Measurements from ENCODE around the gene LEKR1.

LEKR1 gene

DNA sequence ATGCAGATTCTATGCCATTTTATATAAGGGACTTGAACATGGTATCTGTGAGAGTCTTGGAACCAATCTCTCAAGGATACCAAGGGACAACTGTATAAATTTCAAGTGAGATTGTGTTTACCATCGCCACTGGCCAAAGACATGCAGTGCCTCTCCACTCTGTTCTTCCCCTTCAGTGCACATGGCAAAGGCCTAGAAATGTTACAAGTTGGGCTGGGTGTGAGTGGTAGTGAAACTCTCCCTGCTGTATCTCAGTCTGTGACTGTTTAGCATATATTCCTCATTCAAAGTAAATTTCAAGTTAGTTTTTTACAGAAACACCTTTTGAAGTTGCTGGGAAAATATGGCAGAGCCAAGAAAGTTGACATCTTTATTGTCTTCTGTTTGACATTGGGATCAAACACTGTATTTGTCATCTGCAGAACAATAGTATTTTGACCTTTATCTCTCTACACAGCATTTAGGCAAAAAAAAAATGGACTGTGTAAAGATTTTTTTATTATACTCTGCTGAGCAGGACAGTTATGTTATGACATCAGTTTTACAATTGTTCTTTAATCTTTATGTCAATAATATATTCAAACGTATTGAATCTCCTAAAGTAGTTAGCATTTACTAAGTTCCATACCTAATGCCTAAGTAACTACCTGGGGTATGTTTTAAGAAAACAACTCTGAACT, 232.4 kb downstream of the LEKR1 start:
- DNase-seq (ENCODE audit: low spot score) = no peak

DNA sequence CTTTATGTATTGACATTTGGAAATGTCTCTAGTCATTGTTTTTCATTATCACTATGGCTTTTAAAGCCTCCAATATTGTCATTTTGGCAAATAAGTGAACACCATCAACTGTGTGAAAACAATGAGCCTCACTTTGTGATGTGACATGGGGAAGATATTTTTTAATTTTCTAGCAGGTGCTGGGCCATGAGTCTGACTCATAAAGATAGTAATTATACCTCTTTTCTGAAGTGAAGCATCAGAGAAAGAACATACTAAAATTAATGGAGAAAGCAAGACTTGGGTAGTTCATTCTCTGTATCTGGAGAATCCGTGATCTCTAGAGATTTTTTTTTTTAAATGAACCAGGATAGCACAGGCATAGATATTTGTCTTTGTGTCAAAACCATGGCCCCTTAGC, 233.0 kb downstream of the LEKR1 start:
- DNase-seq (ENCODE audit: low spot score) = no peak

DNA sequence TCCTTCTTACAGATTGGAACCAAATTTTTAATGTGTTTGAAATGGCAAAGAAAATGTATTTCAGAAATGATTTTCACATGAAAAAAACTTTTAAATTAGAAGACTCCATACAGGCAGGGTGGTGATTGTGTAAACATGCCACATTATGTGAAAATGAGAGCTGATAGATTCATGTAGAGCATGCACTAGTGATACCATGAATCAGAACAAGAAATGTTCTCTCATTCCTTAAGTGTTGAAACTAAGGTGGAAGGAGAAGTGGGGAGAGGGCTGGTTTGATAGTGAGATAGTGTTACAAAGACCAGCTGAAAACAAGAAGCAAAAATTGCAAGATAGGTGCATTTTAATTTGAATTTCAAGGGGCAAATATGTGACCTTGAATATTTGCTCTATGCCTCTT, 233.5 kb downstream of the LEKR1 start:
- no peak for DNase-seq (ENCODE audit: low spot score)

DNA sequence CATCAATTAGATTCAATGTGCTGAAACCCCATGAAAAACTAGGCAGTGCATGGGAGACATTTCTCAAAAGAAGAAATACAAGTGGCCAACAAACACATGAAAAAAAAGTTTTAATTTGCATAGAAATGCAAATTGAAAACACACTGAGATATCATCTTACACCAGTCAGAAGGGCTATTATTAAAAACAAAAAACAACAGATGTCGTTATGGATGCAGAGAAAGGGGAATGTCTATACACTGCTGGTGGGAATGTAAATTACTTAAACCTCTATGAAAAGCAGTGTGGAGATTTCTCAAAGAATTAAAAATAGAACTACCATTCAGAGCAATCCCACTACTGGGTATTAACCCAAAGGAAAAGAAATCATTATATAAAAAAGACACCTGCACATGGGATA, 235.1 kb downstream of the LEKR1 start:
- DNase-seq (ENCODE audit: low spot score) = no peak

DNA sequence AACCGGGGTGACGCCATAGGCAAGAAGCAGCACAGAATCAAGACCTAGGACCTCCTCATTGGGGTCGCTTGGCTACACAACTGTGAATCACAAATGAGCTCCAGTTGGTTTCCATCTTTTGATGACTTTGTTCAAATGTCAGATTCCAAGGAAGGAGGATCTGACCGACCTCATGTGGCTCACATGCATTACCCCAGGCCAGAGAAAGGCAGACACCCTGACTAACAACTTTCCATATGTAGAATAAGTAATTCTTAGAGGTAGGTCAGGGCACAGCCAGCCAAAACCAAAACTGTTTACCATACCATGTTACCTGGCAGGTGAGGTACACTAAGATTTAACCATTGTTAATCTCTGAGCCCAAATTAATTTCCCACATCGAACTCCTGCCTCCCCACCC, 237.3 kb downstream of the LEKR1 start:
- DNase-seq (ENCODE audit: low spot score) = no peak

DNA sequence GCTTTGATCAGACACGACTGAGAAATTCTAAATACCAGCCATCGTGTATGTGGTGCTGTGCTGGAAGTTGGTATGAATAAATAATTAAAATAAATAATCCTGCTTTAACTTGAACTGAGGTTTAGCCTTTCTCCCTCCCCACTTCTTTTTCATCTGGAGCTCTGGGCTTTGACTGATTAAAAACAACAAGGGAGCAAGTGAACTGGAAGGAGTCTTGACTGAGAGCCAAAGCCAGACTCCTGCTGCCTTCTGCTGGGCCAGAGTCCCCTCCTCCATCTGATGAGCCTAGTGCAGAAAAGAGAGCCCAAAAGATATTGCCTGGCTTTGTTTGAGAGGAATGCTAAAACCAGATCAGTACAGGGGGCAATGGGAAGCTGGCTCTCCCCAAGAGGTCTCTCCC, 237.8 kb downstream of the LEKR1 start:
- DNase-seq (ENCODE audit: low spot score) = no peak

DNA sequence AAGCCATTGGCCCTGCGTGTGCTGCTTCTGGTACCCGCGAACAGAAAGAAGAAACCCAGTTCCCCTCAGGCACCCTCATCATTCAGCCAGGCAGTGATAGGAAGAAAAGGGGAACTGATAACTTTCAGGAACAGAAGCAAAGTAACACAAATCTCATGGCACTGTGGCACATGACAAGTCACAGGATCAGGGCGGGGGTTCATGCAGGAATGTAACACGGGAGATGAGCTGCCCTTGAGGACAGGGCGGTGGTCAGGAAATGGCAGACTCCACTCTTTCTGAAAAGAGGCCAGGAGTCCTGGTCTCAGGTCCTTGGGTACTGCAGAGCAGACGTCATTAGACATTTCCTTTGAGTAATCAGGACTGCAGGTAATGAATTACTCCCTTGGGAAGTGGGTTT, 238.2 kb downstream of the LEKR1 start:
- no peak for DNase-seq (ENCODE audit: low spot score)

DNA sequence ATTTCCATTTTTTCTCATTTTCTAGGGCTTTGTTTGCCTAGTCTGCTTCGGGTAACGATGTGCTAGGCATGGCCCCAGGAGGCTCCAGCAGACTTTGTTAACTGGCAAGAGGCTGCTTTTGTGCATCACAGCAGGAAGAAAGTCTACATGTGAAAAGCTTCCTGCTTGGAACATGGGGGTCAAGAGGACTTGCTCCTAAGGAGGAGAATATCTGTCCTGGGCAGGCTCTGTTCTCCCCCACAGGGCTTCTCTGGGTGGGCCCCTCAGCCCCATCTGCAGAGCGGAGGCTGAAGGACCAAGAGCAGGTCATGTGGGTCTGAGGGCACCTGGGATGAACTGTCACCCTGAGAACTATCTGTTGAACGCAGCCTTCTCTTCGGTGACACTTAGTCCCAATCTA, 239.0 kb downstream of the LEKR1 start:
- no peak for DNase-seq (ENCODE audit: low spot score)

DNA sequence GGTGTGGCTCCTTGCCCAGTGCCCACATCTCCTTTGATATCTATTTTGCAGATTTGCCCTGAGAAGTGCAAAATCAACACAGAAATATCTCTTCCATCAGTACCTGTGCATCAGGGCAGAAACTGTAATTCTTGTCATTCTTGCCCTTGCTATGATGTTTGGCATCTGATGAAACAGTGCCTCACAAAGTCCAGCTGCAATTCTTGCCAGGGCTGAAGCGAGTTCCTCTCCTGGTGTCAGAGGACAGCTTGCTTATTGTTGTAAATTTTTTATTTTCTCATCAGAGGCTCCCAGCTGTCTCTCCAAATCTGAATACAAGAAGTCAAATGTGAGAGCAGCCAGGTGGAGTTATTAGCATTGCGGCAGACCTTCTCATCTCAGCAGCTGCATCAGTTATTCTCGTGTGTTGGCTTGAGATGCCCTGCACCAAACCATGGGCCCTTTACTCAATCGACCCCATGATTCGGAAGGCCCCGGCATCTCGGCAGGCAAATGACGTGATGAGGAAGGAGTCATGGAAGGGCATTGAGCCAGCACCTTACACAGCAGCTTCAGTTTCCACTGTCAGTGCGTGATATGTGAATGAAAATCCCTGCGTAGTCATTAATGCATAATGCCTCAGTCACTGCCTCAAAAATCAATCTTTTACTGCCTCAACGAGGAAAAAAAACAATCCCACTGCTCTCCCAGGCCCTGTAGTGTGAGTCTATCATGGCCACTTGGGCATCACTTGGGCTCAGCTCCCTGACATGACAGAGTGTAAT, 240.4 kb downstream of the LEKR1 start:
- no peak for DNase-seq (ENCODE audit: low spot score)

DNA sequence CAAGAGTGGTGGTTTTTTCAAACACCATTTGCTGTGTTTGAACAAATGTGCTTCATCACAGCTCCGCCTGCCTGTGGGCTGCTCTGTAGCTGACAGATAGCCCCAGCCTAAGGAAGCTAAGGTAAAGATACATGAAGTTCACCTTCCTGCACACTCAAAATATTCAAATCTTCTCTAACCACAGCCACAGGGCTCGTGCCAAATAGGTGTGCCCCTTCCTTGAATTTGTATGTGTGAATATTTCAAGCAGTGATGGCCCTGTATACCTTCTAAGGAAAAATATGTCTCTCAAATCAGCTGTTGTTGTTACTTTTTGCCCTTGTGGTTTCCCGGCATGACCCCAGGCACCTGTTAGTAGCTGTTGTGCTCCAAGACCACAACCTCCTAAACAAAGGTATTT, 241.0 kb downstream of the LEKR1 start:
- DNase-seq (ENCODE audit: low spot score) = no peak

DNA sequence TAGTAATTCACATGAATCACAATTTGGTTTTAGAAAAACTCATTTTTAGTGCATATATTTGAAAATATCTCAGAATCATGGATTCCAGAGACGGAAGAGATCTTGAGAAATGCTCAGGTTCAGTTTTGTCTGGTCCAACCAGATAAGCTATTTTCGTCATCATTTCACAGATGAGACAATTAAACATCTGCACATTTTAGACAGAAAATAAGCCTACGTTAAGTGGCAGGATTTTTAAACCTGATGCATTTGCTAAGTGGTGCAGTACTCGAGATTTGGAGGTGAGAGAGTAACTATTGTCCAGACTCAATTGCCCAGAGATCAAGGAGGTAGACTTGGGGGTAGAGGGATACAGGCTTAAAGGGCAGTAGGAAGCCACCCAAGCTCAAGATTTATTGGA, 243.3 kb downstream of the LEKR1 start:
- DNase-seq (ENCODE audit: low spot score) = no peak

DNA sequence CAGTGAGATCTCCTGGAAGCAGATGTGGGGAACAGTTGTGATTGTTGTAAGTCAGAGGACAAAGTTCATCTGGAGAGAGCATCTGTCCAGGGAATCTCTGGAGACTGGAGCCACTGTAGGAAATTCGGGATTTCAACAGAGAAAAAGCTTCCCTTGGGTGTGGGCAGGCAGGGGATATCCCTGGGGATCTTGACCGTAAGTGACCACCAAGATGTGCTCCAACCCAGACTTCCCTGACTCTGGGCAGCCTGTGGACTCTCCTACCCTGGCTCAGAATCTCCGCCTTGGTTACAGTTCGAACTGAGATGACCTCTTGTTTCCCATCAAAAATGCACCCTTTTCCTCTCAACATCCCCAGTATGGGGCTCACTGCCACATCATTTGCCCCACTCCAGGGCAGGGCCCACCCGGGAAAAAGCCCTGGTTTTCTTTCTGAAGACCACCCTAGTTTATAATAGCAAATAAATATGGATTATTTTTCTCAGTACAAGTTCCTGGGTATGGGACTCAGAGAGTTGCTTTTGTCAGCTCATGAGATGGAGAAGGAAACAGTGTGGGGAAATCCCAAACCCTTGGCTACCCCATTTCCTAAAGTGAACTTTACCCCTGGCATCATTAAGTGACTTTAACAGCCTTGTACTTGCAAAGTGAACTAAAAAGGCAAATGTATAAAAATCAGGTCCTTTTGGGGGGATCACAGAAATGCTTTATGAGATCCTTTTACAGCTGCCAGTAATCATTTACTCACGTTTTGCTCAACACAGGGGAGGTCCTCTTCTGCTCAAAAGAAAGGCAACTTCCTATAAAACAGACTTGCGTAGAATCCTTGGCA, 243.9 kb downstream of the LEKR1 start:
- DNase-seq (ENCODE audit: low spot score) = no peak

DNA sequence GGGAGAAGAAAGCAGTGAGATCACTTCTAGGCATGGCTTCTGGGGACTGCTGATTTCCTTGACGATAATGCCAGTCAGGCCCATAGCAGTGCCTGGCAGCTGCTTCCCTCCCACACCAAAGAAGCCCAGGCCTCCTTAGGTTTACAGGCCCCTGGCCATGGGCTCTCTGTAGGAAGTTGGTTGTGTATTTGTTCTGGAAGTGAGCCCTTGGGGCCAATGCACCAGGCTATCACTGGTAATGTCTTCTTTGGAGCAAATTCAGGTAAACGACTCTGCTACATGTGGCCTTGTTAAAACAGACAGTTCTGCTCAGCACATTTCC, 244.5 kb downstream of the LEKR1 start:
- DNase-seq (ENCODE audit: low spot score) = no peak

DNA sequence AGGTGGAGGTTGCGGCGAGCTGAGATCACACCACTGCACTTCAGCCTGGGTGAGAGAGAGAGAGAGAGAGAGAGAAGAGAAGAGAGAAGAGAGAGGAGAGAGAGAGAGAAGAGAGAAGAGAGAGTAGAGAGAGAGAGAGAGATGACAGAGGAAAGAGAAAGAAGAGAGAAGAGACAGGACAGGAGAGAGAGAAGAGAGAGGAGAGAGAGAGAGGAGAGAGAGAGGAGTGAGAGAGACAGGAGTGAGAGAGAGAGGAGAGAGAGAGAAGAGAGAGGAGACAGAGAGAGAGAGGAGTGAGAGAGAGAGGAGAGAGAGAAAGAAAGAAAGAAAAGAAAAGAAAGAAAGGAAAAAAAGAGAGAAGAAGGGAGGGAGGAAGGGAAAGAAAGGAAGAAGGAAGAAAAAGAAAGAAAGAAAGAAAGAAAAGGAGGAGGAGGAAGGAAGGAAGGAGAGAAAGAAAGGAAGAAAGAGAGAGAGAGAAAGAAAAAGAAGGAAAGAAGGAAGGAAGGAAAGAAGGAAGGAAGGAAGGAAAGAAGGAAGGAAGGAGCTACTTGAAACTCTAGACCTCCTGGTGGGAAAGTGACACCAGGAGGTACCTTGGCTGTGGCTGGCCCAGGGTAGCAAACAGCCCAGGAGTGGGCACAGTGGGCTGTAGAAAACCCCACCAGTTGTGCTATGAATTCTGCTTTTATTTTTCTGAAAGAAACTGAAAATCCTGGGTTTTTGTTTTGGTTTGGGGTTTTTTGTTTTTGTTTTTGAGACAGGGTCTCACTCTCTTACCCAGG, 245.8 kb downstream of the LEKR1 start:
- no peak for DNase-seq (ENCODE audit: low spot score)

DNA sequence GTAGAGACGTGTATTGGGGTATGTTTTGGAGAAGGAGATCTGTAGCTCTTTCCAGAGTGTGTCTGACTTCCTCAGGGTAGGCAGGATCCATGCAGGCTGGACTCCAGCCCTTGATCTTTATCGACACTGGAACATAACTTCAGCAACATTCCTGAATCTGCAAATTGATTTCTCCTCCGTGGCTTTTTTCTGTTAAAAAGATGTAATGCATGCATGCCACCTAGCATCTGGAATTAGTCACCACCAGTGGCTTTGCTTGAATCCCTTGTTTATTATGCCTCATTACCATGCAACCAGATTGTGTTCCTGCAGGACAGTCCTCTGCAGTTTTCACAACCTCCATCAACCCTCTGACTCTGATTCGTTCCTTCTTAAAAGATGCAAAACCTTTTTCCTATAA, 247.7 kb downstream of the LEKR1 start:
- DNase-seq (ENCODE audit: low spot score) = no peak

DNA sequence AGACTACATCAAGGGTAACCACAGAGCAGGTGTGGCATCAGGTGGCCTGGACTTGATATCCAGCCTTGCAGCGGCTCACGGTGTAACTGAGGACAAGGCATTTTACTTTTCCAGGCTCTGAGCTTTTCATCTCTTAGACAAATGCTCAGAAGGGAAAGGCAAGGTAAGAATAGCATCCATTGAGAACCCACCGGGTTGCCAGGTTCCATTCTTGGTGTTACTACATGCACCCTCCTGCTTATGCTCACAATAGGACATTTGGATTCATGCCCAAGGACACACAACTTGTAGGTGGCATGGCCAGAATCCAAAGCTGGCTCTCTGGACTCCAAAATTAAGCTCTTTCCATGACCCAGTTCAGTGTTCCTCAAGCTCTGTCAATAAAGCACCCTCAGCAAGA, 248.3 kb downstream of the LEKR1 start:
- DNase-seq (ENCODE audit: low spot score) = no peak

DNA sequence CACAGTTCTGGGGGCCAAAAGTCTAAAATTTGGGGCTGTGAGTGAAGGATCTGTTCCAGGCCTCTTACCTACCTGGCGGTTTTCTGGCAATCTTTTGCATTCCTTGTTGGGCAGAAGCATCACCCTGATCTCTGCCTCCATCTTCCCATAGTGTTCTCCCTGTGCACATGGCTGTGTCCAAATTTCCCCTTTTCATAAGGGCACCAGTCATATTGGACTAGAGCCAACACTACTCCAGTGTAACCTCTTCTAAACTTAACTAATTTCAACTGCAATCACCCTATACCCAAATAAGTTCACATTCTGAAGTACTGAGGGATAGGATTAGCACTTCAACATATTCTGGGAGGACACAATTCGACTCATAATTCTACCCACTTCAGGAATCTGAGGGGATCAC, 248.8 kb downstream of the LEKR1 start:
- DNase-seq (ENCODE audit: low spot score) = no peak

DNA sequence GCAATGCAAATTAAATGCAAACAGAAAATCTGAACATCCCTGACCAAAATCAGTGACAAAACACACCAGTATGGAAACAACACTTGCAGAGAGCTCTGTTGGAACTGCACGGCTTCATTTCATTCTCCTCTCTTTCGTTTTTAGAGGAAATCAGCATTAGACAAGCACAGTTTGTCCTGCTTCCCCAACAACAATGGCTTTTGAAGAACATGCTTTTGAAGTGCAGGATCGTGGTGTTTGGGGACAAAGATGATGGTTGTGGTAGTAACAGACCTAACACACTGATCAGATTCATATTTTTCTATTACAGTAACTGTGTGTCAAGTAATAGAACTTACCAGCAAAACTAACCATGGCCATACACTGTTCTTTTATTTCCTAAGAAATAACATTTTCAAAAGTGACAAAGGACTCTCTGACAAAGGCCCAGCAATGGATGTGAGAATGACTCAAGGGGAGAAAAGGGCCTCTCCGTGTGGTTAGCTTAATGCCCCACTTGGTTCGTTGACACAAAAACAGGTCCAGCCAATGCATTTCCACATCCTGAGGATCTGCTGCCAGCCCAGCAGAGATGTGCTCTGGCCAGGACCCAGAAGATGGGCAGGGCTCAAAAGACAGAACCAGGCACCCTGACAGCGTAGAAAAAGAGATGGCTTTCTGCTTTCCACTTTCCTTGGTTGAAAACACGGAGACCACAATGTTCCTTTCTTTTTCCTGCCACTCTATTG, 249.7 kb downstream of the LEKR1 start:
- no peak for DNase-seq (ENCODE audit: low spot score)

DNA sequence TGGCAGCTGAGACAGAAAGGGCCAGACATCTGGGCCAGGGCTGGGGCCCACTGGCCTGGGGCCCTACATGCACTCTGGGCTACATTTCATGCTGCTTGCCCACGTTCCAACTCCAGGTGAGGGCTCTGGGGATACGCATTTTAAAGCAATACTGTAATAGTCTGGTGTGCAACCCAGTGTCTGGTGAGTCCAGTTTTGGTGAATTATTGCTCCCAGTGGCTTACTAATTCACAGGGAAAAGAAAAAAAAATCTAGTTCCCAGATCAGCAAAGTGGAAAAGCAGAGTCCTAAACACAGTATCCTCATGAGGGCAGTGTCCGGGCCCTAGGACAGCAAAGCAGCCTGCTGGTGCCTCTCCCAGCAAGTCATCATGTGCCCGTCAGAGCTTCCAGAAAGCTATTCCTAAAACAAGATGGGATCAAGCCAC, 251.4 kb downstream of the LEKR1 start:
- no peak for DNase-seq (ENCODE audit: low spot score)

DNA sequence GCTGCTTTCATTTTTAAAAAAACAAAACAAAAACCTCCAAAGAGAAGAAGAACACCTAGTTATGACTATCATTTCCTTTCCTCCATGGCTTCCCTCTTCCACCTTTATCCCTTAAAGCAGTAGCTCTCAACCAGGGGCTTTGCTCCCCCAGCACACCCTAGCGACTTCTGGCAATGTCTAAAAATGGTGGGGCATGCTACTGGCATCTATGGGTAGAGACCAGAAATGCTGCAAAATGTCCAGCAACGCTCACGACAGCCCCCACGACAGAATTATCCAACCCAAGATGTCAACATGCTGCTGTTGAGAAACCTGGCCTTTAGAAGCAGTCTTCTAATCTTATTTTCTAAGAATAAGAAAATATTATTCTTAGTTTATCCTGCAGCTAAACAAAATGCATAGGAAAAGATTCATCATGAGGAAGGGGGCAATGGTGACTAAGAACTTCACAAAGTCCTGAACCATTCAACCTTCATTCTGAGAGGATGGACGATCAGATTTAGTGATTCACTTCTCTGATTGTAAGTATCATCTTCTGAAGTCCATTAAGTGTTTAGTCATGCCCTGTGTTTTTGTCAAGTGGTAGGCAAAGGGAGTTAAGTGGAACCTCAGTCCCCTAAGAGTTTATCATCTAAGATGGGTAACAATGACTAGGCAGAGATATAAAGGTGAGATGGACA, 252.1 kb downstream of the LEKR1 start:
- no peak for DNase-seq (ENCODE audit: low spot score)

DNA sequence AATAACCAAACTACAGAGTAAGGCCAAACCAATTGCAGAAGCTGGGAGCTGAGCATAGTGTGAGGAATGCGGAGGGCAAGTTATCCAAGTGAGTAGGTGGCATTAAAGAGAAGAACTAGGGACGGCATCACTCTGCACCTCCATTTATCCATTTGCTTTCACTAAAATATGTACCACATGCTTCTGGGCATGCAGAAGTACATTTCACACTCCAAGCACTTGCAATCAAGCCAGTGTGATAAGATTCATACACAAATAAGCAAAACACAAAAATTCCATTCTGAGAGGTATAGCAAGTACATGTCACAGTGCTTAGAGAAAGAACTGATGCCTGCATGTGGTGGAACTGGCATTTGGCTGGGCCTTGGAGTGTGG, 252.6 kb downstream of the LEKR1 start:
- no peak for DNase-seq (ENCODE audit: low spot score)

Data from hematopoietic multipotent progenitor cell treated with erythropoietin and hydrocortisone succinate and interleukin-3 and kit ligand, for 15 days (in vitro differentiated cells).